GM19397 (cell line): Measurements from ENCODE around the gene GKAP1.
"Not testable (repeated sequence)": the region's sequence is repeated elsewhere in the genome, so short reads cannot be mapped to it uniquely, and the experiment has no call there.

Experiments used
- ATAC-seq: cut with Tn5 transposase; IDR thresholded peaks from one replicate; pipeline ENCODE4 v1.9.1; 2021; ENCODE audit warnings: mild to moderate bottlenecking, moderate library complexity; ENCODE audit not compliant: unreplicated experiment

GKAP1 gene

GRCh38 chr9:83733739-83734138 is 83.8 kb downstream of the GKAP1 start:
- no peak for ATAC-seq

DNA sequence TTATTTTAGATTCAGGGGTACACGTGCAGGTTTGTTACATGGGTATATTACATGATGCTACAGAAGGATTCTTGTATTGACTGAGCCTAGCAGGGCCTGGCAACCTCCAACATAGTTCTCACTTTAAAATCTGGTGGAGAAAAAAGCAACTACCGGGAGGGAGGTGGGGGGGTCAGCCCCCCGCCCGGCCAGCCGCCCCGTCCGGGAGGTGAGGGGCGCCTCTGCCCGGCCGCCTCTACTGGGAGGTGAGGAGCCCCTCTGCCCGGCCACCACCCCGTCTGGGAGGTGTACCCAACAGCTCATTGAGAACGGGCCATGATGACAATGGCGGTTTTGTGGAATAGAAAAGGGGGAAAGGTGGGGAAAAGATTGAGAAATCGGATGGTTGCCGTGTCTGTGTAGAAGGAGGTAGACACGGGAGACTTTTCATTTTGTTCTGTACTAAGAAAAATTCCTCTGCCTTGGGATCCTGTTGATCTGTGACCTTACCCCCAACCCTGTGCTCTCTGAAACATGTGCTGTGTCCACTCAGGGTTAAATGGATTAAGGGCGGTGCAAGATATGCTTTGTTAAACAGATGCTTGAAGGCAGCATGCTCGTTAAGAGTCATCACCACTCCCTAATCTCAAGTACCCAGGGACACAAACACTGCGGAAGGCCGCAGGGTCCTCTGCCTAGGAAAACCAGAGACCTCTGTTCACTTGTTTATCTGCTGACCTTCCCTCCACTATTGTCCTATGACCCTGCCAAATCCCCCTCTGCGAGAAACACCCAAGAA is 88.8 kb downstream of the GKAP1 start:
- not testable (repeated sequence) for ATAC-seq

DNA sequence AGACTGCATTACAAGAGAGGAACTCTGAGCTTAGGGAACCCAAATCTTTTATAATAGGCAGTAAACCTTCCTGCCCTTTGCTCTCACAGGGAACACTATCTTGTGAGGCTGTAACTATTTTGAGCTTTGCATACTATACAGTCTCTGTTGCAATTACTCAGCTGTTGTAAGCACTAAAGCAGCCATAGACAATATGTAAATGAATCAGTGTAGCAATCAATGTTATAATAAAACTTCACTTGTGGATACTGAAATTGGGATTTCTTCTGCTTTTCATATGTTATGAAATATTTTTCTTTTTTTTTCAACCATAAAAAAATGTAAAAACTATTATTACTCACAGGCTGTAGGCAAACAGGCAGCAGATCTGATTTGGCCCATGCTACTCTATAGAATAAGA is 93.1 kb downstream of the GKAP1 start:
- ATAC-seq = no peak

- ATAC-seq = no peak
These were observed 94.7 kb downstream of the GKAP1 start for GRCh38 chr9:83722726-83723495.

DNA sequence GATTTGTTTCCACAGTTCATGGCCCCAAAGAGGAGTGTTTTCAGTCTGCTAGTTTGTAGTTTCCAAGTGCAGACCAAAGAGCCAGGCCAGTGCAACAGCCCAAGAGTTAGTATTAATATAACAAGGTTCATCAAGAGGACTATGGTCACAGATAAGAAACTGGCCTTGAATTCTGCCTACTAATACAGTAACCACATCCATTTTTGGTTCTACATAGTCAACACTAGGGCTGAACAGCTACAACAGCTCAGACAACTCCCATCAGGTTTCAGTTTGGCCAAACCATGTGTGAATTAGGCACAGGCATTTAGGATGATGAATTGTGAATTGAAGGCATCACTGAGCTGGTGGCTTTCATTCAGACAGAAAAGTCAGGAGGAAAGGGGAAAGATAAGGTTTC is 96.1 kb downstream of the GKAP1 start:
- no peak for ATAC-seq

DNA sequence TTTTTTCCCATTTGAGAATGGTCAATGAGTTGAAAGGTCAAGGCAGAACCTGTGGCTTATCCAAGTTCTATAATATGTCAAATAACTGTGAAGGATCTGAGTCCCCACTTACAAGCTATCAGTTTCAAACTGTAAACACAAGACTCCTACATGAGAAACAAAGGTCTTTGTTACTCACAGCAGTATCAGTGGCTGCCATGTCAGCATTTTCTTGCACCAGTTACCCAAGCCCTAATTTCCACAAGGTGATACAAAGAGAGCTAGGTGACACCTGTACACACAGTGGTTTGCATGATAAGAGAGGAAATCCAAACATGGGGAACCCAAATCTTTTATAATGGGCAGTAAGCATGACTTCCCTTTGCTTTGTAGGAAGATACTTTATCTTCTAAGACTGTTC is 101.8 kb downstream of the GKAP1 start:
- no peak for ATAC-seq

DNA sequence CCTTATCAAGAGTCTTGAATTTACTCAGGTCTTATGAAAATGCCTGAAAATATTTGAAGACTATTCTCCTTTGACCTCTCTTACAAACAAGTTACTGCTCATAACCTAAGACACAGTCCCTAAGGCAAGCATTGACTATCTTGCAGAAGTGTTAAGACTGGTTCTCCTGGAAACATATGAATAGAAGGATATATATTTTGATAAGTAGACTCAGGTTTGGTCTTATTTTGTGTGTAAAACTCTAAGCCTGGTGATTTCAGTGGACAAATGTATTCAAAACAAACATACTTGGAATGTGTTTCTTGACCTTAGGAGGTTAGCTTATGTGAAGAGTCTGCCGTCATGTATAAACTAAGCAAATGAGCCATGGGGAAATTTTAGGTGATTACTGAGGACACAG is 102.3 kb downstream of the GKAP1 start:
- ATAC-seq = no peak

- ATAC-seq = no peak
These were observed 103.2 kb downstream of the GKAP1 start for GRCh38 chr9:83714329-83714728.

DNA sequence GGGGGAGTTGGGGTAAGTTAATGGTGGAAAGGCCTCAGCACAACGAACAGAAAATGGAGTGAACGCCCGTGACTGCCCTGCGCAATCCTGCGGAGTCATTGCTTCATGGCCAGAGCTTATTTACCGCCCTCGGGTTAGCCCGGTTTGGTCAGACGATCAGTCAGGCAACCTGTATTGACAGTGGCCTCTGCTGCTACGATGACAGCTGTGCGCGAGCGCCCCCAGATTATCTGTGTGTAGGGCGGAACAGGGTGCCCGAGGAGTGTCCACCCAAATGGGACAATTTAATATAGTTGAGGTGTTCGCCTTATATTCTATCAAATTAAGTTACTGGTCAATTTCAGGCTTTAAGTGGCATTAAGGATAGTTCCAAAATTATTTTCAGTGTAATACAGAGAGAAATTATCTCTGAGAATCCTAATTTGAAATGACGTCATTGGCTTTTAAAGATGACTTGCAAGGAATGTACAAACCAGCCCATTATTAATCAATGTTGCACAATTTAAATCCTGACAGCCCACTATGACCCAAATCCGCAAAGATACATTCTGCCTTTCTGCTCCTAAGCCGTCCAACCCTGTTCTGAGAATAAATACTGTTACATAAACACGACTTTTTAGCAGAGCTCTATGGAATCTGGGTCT is 108.9 kb downstream of the GKAP1 start:
- ATAC-seq = peak; percentile 39

- peak; percentile 81 for ATAC-seq
These were observed 109.6 kb downstream of the GKAP1 start, which contains the start of gene UBQLN1 for GRCh38 chr9:83707768-83708514. Gene UBQLN1, minus strand, starts transcription at chr9:83707958. Its CDS starts 279 bp downstream, at chr9:83707679.

DNA sequence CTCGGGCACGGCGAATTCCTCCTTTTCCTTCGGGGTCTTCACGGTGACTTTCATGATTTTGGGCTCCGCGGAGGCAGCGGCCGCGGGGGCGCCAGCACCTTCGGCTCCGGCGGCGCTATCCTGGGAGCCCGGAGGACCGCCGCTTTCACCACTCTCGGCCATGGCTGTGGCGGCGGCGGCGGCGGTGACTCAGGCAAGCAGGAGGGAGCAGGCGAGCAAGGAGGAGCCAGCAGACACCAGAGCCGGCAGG is 110.1 kb downstream of the GKAP1 start:
- ATAC-seq = peak; percentile 53

DNA sequence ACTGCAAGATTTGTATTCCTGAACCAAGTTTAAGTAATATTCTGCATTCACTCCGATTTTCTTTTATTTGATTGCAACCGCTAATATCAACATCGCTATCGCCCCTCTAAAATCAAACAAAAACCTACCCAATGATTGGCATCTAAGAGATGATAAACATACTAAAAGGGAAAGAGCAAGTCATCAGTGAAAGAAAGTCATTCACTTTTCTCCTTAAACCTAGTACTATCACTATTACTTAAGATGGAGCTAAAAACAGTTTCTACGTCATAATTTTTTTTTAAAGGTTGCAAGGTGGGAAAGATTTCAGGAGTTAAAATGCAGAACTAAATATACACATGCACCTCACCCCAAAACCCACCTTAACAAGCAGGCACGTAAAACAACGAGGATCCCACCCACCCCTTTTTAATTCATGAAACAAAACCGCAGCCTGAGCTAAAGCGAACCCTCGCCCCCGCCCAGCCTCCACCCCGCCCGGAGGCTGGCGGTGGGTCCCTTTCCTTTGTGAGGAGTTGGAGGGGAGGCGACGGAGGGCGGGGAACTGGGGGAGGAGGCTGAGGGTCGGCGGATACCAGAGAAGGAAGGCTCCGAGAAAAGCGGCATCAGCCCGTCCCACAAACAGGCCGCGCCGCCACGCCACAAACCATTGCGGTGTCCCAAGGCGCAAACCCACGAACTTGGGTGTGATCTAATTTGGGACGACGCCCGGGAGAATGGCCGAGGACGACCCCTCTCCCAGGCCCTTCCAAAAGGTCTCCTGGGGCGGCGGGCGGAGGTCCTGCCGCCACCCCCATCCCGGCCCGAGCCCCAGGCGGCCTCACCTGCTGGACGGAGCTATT is 110.7 kb downstream of the GKAP1 start:
- peak; percentile 21 for ATAC-seq

GRCh38 chr9:83705219-83705651 is 112.3 kb downstream of the GKAP1 start:
- ATAC-seq = not testable (repeated sequence)

GRCh38 chr9:83701769-83702168 is 115.8 kb downstream of the GKAP1 start:
- ATAC-seq = no peak

GRCh38 chr9:83701286-83701685 is 116.3 kb downstream of the GKAP1 start:
- no peak for ATAC-seq

- ATAC-seq = no peak
These were observed 118.0 kb downstream of the GKAP1 start for GRCh38 chr9:83699615-83700014.

- ATAC-seq = no peak
These were observed 118.5 kb downstream of the GKAP1 start for GRCh38 chr9:83698976-83699585.

DNA sequence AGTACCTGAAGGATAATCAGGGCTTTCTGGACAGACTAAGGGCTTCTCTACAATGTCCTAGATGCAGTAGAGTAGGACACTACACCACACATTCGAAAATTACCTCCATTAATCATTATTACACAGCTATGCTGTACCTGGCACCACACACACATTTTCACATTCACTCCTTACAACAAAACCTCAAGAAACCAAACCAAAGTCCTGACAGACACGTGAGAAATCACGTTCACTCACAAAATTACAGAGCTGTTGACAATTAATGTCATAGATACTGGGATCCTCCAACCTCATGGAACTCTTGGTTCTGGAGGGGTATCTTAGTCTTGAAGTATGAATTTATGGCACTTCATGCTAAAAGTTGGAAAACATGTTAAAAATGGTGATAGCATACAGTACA is 126.1 kb downstream of the GKAP1 start:
- ATAC-seq = no peak
